Kidney (tissue), 14 donors: ENCODE measurements around the gene POLR2I. TPM values are rescaled to one million over a fixed set of nuclear protein-coding genes. Genes with fewer than 3 reads are reported as not detected.

Experiments
- DNase-seq, 5 donors: peaks; one replicate each; pipeline ENCODE4 v3.0.0-alpha.2; 2013 to 2020
- FAIRE-seq: peaks from 2 replicates; lab custom pipeline; 2012; peaks lifted over from hg19 to GRCh38; lab: Jason Lieb, UNC
- H3K27ac ChIP-seq, 2 donors: one replicate each; pipeline ENCODE4 v1.7.0; 2013; ENCODE audit warnings: low read depth in 2 of 2, low read length in 2 of 2, inconsistent platforms in 1 of 2
- H3K27me3 ChIP-seq: one replicate; pipeline ENCODE4 v1.7.1; 2013; ENCODE audit warnings: low read length, inconsistent platforms; ENCODE audit not compliant: control insufficient read depth, insufficient read depth
- H3K36me3 ChIP-seq, 3 donors: one replicate each; pipeline versions ENCODE4 v1.7.0 to v1.7.1; 2013; ENCODE audit warnings: low read length in 3 of 3, control low read depth in 1 of 3, inconsistent platforms in 1 of 3; ENCODE audit not compliant: insufficient read depth in 3 of 3, control insufficient read depth in 2 of 3
- H3K4me1 ChIP-seq, 3 donors: one replicate each; pipeline versions ENCODE4 v1.7.0 to v1.7.1; 2013; ENCODE audit warnings: low read length in 3 of 3, inconsistent platforms in 1 of 3, low read depth in 1 of 3; ENCODE audit not compliant: control insufficient read depth in 2 of 3, insufficient read depth in 2 of 3
- H3K4me3 ChIP-seq, 3 donors: one replicate each; pipeline versions ENCODE4 v1.7.0 to v1.8.1; 2013; ENCODE audit warnings: low read length in 3 of 3, control low read depth in 1 of 3, inconsistent platforms in 1 of 3
- H3K9ac ChIP-seq, 3 donors: one replicate each; pipeline versions ENCODE4 v1.7.0 to v1.7.1; 2013; ENCODE audit warnings: low read length in 3 of 3, control low read depth in 1 of 3, inconsistent platforms in 1 of 3
- H3K9me3 ChIP-seq, 3 donors: one replicate each; pipeline versions ENCODE4 v1.7.0 to v1.7.1; 2013; ENCODE audit warnings: low read length in 3 of 3, control low read depth in 1 of 3, inconsistent platforms in 1 of 3; ENCODE audit not compliant: control insufficient read depth in 2 of 3, insufficient read depth in 1 of 3
- CTCF ChIP-seq: IDR thresholded peaks from 3 replicates; pipeline ENCODE4 v1.5.1; 2012; ENCODE audit warnings: mild to moderate bottlenecking, moderate library complexity, borderline replicate concordance; ENCODE audit not compliant: insufficient read depth; ENCODE audit errors: extremely low read depth
- intact Hi-C: fragments of 100-400 bp; cut with DNase I; formaldehyde crosslinking; loops from one replicate; pipeline ENCODE4 v1.11.1; 2022
- polyA plus RNA-seq: library from polyadenylated mRNA; stranded (reverse); fragments of 350-450 nt; fragmentation: Illumina TruSeq; extraction: RNeasy Lipid Tissue Mini Kit (QIAGEN cat#74804); gene quantifications from one replicate; pipeline ENCODE4 v1.2.3, GENCODE V29; 2014; ENCODE audit warnings: low read depth, low replicate concordance; ENCODE audit not compliant: insufficient read depth
- total RNA-seq: library from RNA; stranded (reverse); fragmentation: NEBNext Ultra II Directional; extraction: Animal tissue kit (Norgen Biotek cat#: 25700); gene quantifications from one replicate; pipeline ENCODE4 v1.2.1, GENCODE V29; 2021
- donor health status: control.
- donor health status: control.
- donor health status: control.
- donor health status: control.
- donor health status: control.
- donor health status: DM: yes; HTN: yes; CAD: no.
- donor health status: Normal renal cell carcinoma (clear cell type).

Gene POLR2I
- total and polyA plus RNA-seq, 2 donors from 2014 or later: 59.9 to 119 TPM

- FAIRE-seq: no peak
- Histone ChIP-seq H3K27me3 (no peaks in the 10 kb centered on the region), H3K27ac (peak overlapping the region; percentile 84 to 93), H3K9me3 (no peaks in the 10 kb centered on the region), H3K4me3 (peak overlapping the region; percentile 89 to 98 (median 97)), H3K36me3 (peaks cover 2 to 20% (median 3%) of the 10 kb centered on the region in 3 donors), H3K4me1 (peaks cover 0 to 18% (median 4%) of the 10 kb centered on the region in 3 donors), H3K9ac (peak overlapping the region; percentile 84 to 98 (median 84))
- DNase-seq: peak in 4 of 5 donors; percentile 23 to 70 (median 43)
- intact Hi-C loops: no loop called here
- TF ChIP-seq CTCF: no peak
Measured at GRCh38 chr19:36113894-36114720, 568 bp downstream of the POLR2I start.

- peaks cover 2 to 17% (median 3%) of the 10 kb centered on the region in 3 donors for H3K36me3 ChIP-seq
- no peaks in the 10 kb centered on the region for H3K27me3 ChIP-seq
- FAIRE-seq: no peak
- DNase-seq: no peak
- H3K27ac ChIP-seq: no peak overlapping the region
- peak overlapping the region in 2 of 3 donors; percentile 89 to 98 for H3K4me3 ChIP-seq
- no peaks in the 10 kb centered on the region for H3K9me3 ChIP-seq
- intact Hi-C loops: no loop called here
- H3K9ac ChIP-seq: peak overlapping the region in 1 of 3 donors; percentile 98
- peaks cover 0 to 18% (median 4%) of the 10 kb centered on the region in 3 donors for H3K4me1 ChIP-seq
- TF ChIP-seq CTCF: no peak
Measured at GRCh38 chr19:36113425-36113824, 1.2 kb downstream of the POLR2I start.

GRCh38 chr19:36112678-36113077 is 2.0 kb downstream of the POLR2I start:
- no peak overlapping the region for H3K27ac ChIP-seq
- no peaks in the 10 kb centered on the region for H3K9me3 ChIP-seq
- intact Hi-C loops: no loop called here
- FAIRE-seq: no peak
- no peak for TF ChIP-seq CTCF
- H3K36me3 ChIP-seq: peaks cover 0 to 14% (median 2%) of the 10 kb centered on the region in 3 donors
- H3K4me3 ChIP-seq: no peak overlapping the region
- no peak overlapping the region for H3K9ac ChIP-seq
- peaks cover 0 to 18% (median 4%) of the 10 kb centered on the region in 3 donors for H3K4me1 ChIP-seq
- no peaks in the 10 kb centered on the region for H3K27me3 ChIP-seq
- no peak for DNase-seq
